HEK293T (cell line): Measurements from ENCODE around the gene EPS8L3.

Source experiments
- ELF4 ChIP-seq: fragments of 450-650 bp; IDR thresholded peaks from 2 replicates; pipeline ENCODE4 v1.6.1; 2017; ENCODE audit warnings: antibody characterized with exemption
- FOXA1 ChIP-seq: fragments of 450-650 bp; IDR thresholded peaks from 2 replicates; pipeline ENCODE4 v1.6.1; 2016; ENCODE audit warnings: mild to moderate bottlenecking
- HDGF ChIP-seq: fragments of 450-650 bp; IDR thresholded peaks from 2 replicates; pipeline ENCODE4 v1.6.1; 2017; ENCODE audit warnings: antibody characterized with exemption, borderline replicate concordance
- LEF1 ChIP-seq: fragments of 450-650 bp; IDR thresholded peaks from 2 replicates; pipeline ENCODE4 v1.6.1; 2017; ENCODE audit warnings: mild to moderate bottlenecking, borderline replicate concordance
- PKNOX1 ChIP-seq: fragments of 450-650 bp; IDR thresholded peaks from 2 replicates; pipeline ENCODE4 v1.6.1; 2016
- SP1 ChIP-seq: fragments of 450-650 bp; IDR thresholded peaks from 2 replicates; pipeline ENCODE4 v1.6.1; 2017
- TARDBP ChIP-seq: fragments of 450-650 bp; IDR thresholded peaks from 2 replicates; pipeline ENCODE4 v1.6.1; 2016

- TF ChIP-seq PKNOX1: no peak
- TF ChIP-seq SP1: no peak
- no peak for TF ChIP-seq ELF4
- no peak for TF ChIP-seq TARDBP
- no peak for TF ChIP-seq HDGF
- no peak for TF ChIP-seq FOXA1
- no peak for TF ChIP-seq LEF1
Measured at GRCh38 chr1:109793089-109793485, 29.4 kb upstream of the EPS8L3 start.
